Kidney (tissue), 14 donors: ENCODE measurements around the gene PALD1. TPM values are rescaled to one million over a fixed set of nuclear protein-coding genes. Genes with fewer than 3 reads are reported as not detected.

Experiments used
- DNase-seq, 5 donors: peaks; one replicate each; pipeline ENCODE4 v3.0.0-alpha.2; 2013 to 2020
- FAIRE-seq: peaks from 2 replicates; lab custom pipeline; 2012; peaks lifted over from hg19 to GRCh38; lab: Jason Lieb, UNC
- H3K27ac ChIP-seq, 2 donors: one replicate each; pipeline ENCODE4 v1.7.0; 2013; ENCODE audit warnings: low read depth in 2 of 2, low read length in 2 of 2, inconsistent platforms in 1 of 2
- H3K27me3 ChIP-seq: one replicate; pipeline ENCODE4 v1.7.1; 2013; ENCODE audit warnings: low read length, inconsistent platforms; ENCODE audit not compliant: control insufficient read depth, insufficient read depth
- H3K36me3 ChIP-seq, 3 donors: one replicate each; pipeline versions ENCODE4 v1.7.0 to v1.7.1; 2013; ENCODE audit warnings: low read length in 3 of 3, control low read depth in 1 of 3, inconsistent platforms in 1 of 3; ENCODE audit not compliant: insufficient read depth in 3 of 3, control insufficient read depth in 2 of 3
- H3K4me1 ChIP-seq, 3 donors: one replicate each; pipeline versions ENCODE4 v1.7.0 to v1.7.1; 2013; ENCODE audit warnings: low read length in 3 of 3, inconsistent platforms in 1 of 3, low read depth in 1 of 3; ENCODE audit not compliant: control insufficient read depth in 2 of 3, insufficient read depth in 2 of 3
- H3K4me3 ChIP-seq, 3 donors: one replicate each; pipeline versions ENCODE4 v1.7.0 to v1.8.1; 2013; ENCODE audit warnings: low read length in 3 of 3, control low read depth in 1 of 3, inconsistent platforms in 1 of 3
- H3K9ac ChIP-seq, 3 donors: one replicate each; pipeline versions ENCODE4 v1.7.0 to v1.7.1; 2013; ENCODE audit warnings: low read length in 3 of 3, control low read depth in 1 of 3, inconsistent platforms in 1 of 3
- H3K9me3 ChIP-seq, 3 donors: one replicate each; pipeline versions ENCODE4 v1.7.0 to v1.7.1; 2013; ENCODE audit warnings: low read length in 3 of 3, control low read depth in 1 of 3, inconsistent platforms in 1 of 3; ENCODE audit not compliant: control insufficient read depth in 2 of 3, insufficient read depth in 1 of 3
- intact Hi-C: fragments of 100-400 bp; cut with DNase I; formaldehyde crosslinking; loops from one replicate; pipeline ENCODE4 v1.11.1; 2022
- polyA plus RNA-seq: library from polyadenylated mRNA; stranded (reverse); fragments of 350-450 nt; fragmentation: Illumina TruSeq; extraction: RNeasy Lipid Tissue Mini Kit (QIAGEN cat#74804); gene quantifications from one replicate; pipeline ENCODE4 v1.2.3, GENCODE V29; 2014; ENCODE audit warnings: low read depth, low replicate concordance; ENCODE audit not compliant: insufficient read depth
- total RNA-seq: library from RNA; stranded (reverse); fragmentation: NEBNext Ultra II Directional; extraction: Animal tissue kit (Norgen Biotek cat#: 25700); gene quantifications from one replicate; pipeline ENCODE4 v1.2.1, GENCODE V29; 2021
- TF ChIP-seq, protein P1 (sequence below): IDR thresholded peaks from 3 replicates; pipeline ENCODE4 v1.5.1; 2012; ENCODE audit warnings: mild to moderate bottlenecking, moderate library complexity, borderline replicate concordance; ENCODE audit not compliant: insufficient read depth; ENCODE audit errors: extremely low read depth
- donor health status: control.
- donor health status: control.
- donor health status: control.
- donor health status: control.
- donor health status: control.
- donor health status: DM: yes; HTN: yes; CAD: no.
- donor health status: Normal renal cell carcinoma (clear cell type).

The PALD1 gene
- total and polyA plus RNA-seq, 2 donors from 2014 or later, result 3.0 to 14.4 TPM

- peaks cover 0 to 3% (median 0%) of the 10 kb centered on the region in 3 donors for H3K4me1 ChIP-seq
- H3K36me3 ChIP-seq, result no peaks in the 10 kb centered on the region
- no peak overlapping the region for H3K27ac ChIP-seq
- H3K9ac ChIP-seq, result no peak overlapping the region
- TF ChIP-seq, protein P1, sequence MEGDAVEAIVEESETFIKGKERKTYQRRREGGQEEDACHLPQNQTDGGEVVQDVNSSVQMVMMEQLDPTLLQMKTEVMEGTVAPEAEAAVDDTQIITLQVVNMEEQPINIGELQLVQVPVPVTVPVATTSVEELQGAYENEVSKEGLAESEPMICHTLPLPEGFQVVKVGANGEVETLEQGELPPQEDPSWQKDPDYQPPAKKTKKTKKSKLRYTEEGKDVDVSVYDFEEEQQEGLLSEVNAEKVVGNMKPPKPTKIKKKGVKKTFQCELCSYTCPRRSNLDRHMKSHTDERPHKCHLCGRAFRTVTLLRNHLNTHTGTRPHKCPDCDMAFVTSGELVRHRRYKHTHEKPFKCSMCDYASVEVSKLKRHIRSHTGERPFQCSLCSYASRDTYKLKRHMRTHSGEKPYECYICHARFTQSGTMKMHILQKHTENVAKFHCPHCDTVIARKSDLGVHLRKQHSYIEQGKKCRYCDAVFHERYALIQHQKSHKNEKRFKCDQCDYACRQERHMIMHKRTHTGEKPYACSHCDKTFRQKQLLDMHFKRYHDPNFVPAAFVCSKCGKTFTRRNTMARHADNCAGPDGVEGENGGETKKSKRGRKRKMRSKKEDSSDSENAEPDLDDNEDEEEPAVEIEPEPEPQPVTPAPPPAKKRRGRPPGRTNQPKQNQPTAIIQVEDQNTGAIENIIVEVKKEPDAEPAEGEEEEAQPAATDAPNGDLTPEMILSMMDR, result no peak
- no peaks in the 10 kb centered on the region for H3K27me3 ChIP-seq
- H3K4me3 ChIP-seq, result no peak overlapping the region
- DNase-seq, result peak in 2 of 5 donors; percentile 24 to 38
- no peak for FAIRE-seq
- intact Hi-C loops, result loop anchor here (10.0 kb wide), 1 partner anchor 313 kb away; no protein-coding TSS in a partner anchor
- no peaks in the 10 kb centered on the region for H3K9me3 ChIP-seq
Observed at GRCh38 chr10:70561558-70561957, 83.0 kb downstream of the PALD1 start.

GRCh38 chr10:70562036-70562755, 83.6 kb downstream of the PALD1 start:
- H3K4me1 ChIP-seq, result peaks cover 0 to 3% (median 0%) of the 10 kb centered on the region in 3 donors
- H3K9me3 ChIP-seq, result no peaks in the 10 kb centered on the region
- no peak overlapping the region for H3K27ac ChIP-seq
- H3K36me3 ChIP-seq, result no peaks in the 10 kb centered on the region
- H3K9ac ChIP-seq, result no peak overlapping the region
- intact Hi-C loops, result loop anchor here (10.0 kb wide), 1 partner anchor 313 kb away; no protein-coding TSS in a partner anchor
- FAIRE-seq, result no peak
- TF ChIP-seq, protein P1, result no peak
- no peak overlapping the region for H3K4me3 ChIP-seq
- DNase-seq, result peak in 3 of 5 donors; percentile 48 to 66 (median 51)
- no peaks in the 10 kb centered on the region for H3K27me3 ChIP-seq

- H3K9me3 ChIP-seq, result no peaks in the 10 kb centered on the region
- intact Hi-C loops, result loop anchor here (10.0 kb wide), 1 partner anchor 312 kb away; no protein-coding TSS in a partner anchor
- no peaks in the 10 kb centered on the region for H3K36me3 ChIP-seq
- H3K4me3 ChIP-seq, result no peak overlapping the region
- TF ChIP-seq, protein P1, result no peak
- no peak for FAIRE-seq
- peaks cover 0 to 3% (median 0%) of the 10 kb centered on the region in 3 donors for H3K4me1 ChIP-seq
- H3K27me3 ChIP-seq, result no peaks in the 10 kb centered on the region
- peak in 2 of 5 donors; percentile 28 to 32 for DNase-seq
- H3K9ac ChIP-seq, result no peak overlapping the region
- no peak overlapping the region for H3K27ac ChIP-seq
Observed at GRCh38 chr10:70563230-70563629, 84.7 kb downstream of the PALD1 start.
